Muscle of arm (tissue), 12 donors: Measurements from ENCODE around the gene GAP43. TPM values are rescaled to one million over a fixed set of nuclear protein-coding genes. Genes with fewer than 3 reads are reported as not detected.
"Not testable (repeated sequence)": the region's sequence is repeated elsewhere in the genome, so short reads cannot be mapped to it uniquely, and the experiment has no call there.

Experiments used
- DNase-seq: peaks from one replicate; pipeline ENCODE4 v3.0.0-alpha.2; 2013
- polyA plus RNA-seq, 12 donors: library from polyadenylated mRNA; unstranded; fragments of 120-200 nt; gene quantifications; one replicate each; pipeline ENCODE4 v1.2.1, GENCODE V29; 2013; ENCODE audit not compliant: insufficient read length in 12 of 12

The GAP43 gene
- polyA plus RNA-seq, 12 donors: 1.4 to 34.5 (median 2.3) TPM; not detected in 1

DNA sequence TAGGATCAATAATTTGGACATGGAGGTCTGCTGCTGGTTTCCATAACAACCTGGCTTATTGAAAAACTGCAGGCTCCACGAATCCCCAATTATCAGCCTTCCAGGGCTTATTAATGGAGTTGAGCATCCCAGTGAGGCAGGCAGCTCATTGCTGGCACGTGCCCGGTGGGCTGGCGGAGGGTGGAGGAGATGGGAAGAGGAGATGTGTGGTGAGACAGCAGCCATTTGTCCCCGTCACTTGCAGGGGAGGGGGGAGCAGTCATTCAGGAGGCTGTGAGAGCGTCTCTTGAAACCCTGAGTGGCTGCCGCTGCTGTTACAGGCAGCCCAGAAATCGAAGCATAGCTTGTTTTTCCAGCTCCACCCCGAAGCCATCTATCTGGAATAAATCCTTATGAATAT, 70.6 kb downstream of the GAP43 start:
- DNase-seq: no peak

DNA sequence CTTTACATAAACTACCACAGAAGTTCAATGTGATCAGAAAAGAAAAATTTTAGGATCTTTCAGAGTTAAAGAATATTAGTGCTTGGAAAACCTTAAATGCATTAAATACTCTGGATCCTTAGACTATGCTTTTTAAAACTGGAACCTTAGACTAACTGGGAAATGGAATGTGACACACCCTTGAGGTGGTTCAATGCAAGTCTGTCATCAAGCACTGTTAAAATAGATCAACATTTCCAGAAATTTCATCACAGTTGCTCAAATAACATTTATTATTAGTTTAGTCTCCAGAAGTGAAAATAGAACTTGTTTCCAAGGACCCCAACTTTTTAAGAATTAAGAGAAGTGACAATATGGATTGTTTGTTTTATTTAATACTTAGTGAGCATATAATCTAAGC, 71.8 kb downstream of the GAP43 start:
- no peak for DNase-seq

DNA sequence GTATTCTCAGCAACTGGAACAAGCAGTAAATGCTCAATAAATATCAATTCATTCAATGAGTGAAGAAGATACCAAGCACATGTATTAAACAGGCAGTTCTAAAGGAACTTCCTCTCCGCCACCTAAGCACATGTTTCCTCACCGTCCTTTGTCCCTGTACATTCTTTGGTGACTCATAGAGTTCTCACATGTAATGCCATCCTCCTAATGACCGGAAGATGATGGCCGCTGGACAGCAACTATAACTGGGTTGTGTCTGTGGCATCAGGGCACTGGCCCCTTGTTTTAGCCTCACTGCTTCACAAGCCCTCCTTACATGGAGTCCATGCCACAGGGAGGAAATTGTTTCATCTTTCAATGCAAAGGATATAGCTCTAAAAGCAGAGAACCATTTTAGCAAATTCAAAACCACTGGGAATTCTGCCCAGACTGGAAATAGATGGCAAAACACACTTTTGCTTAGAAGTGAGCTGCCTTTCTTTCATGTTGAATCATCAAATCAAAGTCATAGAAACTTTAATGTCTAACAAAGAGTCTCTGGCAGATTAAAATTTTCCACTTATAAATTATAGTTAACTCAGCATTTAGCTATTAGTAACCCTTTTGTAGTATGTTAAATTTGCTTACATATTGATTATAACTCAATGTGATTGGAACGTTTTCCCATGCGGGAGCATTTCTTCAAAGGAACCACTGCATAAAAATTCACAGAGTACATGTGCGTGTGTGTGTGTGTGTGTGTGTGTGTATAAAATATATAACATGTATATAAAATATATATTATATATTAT, 74.1 kb downstream of the GAP43 start:
- no peak for DNase-seq

- DNase-seq: no peak
Measured at GRCh38 chr3:115698851-115699591, 75.7 kb downstream of the GAP43 start.

GRCh38 chr3:115699706-115700105, 76.4 kb downstream of the GAP43 start:
- DNase-seq: no peak

GRCh38 chr3:115702598-115702997, 79.3 kb downstream of the GAP43 start:
- no peak for DNase-seq

DNA sequence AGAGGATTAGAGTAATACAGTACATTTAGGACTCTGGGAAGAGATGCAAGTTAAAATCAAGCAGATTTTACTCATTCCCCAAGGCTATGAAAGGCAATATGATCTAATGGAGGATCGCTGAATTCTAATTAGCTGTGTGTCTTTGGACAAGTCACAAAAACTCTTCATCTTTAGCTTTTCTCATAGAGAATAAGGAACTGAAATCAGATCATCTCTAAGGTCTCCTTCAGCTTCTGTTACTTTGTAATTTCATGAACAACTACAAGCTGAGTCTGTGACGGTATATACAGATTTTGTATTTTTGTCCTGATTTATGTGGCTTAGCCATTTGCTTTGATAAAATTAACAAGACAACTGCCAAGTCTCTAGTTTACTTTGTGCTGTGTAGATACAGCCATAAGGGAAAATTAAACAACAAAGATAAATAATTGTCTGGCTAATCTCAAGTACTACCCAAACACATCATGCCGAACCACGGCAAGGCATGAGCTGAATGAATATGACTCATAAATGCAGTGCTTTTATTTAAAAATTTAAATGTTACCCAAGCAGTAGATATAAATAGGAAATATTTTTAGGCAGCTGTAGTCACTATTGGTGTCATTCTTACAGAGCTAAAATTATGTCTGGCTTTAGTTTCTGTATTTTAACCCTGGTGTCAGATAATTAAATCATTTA, 81.5 kb downstream of the GAP43 start:
- DNase-seq: no peak

- no peak for DNase-seq
Measured at GRCh38 chr3:115706311-115706829, 83.1 kb downstream of the GAP43 start.

GRCh38 chr3:115708540-115708939, 85.2 kb downstream of the GAP43 start:
- no peak for DNase-seq

DNA sequence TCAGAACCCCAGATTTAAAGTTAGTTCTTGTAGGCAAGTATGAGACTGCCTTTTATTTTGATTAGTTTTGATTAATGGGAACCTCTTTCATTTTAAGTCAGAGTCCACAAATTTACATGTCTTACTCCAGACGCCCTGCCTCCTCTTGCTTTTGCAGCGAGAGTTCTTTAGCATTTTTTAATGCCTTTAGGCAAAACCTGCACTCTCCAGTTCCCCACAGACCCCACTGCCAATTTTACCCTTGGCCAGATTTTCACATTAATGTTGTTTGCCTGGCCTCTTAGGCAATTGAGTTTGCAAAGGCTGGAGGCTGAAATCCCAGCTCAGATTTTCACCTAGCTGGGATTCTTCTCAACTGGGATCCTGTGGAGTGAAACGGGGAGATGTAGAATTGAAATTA, 85.8 kb downstream of the GAP43 start:
- no peak for DNase-seq

DNA sequence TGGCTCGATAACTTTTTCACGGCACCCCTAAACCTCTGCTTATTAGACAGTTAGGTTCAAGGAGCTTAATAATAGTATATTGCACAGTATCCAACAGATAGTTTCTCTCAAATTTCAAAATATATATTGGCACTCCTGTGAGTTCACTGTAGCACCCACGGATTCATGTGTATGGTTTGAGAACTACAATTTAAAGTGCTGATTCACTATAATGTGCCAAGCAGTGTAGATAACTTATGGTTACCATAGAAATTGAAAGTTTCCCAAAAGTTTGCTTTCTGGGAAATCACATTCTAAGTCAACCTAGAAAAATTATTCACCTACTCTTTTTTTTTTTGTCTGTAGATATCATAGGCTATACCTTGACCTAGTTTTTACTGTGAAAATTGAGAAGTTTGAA, 86.6 kb downstream of the GAP43 start:
- no peak for DNase-seq

DNA sequence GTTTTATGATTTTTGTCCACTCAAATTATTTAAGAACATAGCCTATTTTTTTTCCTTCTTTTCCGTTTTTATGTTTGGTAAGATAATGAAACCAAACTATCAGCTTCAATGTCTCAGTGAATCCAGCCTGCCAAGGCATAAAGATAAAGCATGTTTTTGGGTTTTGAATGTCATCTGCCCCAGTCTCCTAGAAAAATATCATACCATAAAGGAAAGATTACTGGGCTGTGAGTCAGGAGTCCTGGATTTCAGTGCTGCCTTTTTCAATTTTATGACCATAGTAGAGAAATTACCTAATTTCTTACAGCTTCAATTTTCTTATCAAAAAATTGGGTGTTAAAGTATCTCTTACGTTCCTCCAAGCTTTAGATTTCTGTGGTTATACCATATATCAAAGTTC, 87.5 kb downstream of the GAP43 start:
- DNase-seq: no peak

GRCh38 chr3:115712871-115713270, 89.6 kb downstream of the GAP43 start:
- DNase-seq: no peak

- no peak for DNase-seq
Measured at GRCh38 chr3:115713284-115713683, 90.0 kb downstream of the GAP43 start.

- DNase-seq: no peak
Measured at GRCh38 chr3:115715241-115715745, 92.0 kb downstream of the GAP43 start.

GRCh38 chr3:115720983-115721382, 97.7 kb downstream of the GAP43 start:
- DNase-seq: no peak

DNA sequence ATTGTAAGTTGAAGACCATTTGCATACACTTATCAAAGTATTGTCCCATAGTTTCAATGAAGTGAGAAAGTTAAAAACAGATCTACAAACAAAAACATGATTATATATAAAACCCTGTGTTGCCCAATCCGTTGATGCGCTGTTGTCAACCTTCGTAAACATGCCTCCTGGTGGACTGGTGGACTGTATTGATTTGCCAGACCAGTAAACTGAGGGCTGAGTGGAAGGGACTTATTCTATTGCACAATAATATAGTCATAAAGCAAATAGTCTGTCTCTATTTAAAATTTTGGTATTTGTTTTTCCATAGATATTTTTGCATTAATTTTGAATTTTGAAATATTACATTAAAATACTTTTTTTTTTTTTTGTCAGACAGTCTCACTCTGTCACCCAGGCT, 102.5 kb downstream of the GAP43 start:
- no peak for DNase-seq

DNA sequence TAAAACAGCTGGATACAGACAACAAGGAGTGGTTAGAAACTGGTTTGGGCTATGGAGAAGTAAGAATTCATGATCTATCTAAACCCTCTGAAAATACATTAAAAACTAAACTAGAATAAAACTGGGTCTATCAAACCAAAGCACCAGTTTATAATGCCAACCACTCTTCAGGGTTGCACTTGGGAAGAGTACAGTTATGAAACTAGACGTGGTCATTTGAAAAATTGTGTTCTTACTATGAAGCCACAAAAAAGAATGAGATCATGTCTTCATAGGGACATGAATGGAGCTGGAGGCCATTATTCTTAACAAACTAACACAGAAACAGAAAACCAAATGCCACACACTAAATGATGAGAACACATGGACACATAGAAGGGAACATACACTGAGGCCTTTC, 103.8 kb downstream of the GAP43 start:
- DNase-seq: no peak

DNA sequence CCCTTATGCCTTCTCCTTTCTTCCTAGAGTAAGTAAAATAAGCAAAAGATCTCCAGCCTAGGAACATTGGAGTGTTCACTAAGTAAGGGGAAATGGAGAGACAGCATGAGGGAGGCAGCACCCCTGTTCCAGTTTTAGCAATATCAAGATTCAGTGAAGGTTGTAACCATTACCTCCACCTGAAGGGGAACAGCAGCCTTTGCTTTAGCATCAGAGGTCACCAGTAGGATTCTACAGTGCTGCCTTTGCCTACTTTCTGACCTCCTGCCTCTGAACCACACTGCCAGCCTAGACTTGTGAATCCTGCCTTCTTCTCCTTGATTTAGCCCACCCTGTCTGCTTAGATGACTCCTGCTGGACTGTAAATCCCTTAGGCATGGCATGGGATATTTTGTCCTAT, 104.7 kb downstream of the GAP43 start:
- DNase-seq: no peak

- not testable (repeated sequence) for DNase-seq
Measured at GRCh38 chr3:115736341-115736740, 113.0 kb downstream of the GAP43 start.

GRCh38 chr3:115741650-115742049, 118.3 kb downstream of the GAP43 start:
- DNase-seq: no peak

GRCh38 chr3:115744516-115744915, 121.2 kb downstream of the GAP43 start:
- not testable (repeated sequence) for DNase-seq
